ENCODE measurements around the gene ATP11B. TPM values are rescaled to one million over a fixed set of nuclear protein-coding genes. Genes with fewer than 3 reads are reported as not detected.

The ATP11B gene
- total RNA-seq, 1 experiment from 2014 or later, result 70.1 TPM

DNA sequence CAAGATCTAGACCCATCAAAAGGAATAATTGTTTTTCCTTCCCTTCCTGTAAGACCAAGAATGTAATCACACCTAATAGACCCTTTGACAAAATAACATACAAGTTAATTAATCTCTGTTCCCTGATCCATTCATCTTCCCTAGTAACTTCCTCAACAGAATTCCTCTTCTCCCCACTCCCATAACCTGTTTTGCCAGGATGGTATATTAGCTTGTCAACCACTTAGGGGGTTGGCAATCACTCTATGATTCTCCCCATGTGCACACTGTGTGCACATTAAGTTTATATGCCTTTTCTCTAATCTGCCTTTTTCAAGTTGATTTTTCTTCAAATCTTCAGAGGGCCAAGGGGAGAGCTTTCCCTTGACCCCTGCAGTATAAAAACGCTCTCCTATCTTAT, 2.7 kb upstream of the ATP11B start:
- Histone ChIP-seq H3K9me3 (ENCODE audit: low read depth, low read length, poor library complexity, severe bottlenecking) (no peaks in the 10 kb centered on the region), H3K27me3 (replicated peaks; ENCODE audit: insufficient read depth, low read depth, low read length, poor library complexity) (no peaks in the 10 kb centered on the region), H3K4me1 (ENCODE audit: insufficient read depth, low read length, poor library complexity, severe bottlenecking) (peaks cover 10% of the 10 kb centered on the region), H3K36me3 (ENCODE audit: insufficient read depth, low read length, poor library complexity, severe bottlenecking) (no peaks in the 10 kb centered on the region), H3K4me3 (ENCODE audit: low read depth, low read length, poor library complexity, severe bottlenecking) (no peak overlapping the region), H3K27ac (ENCODE audit: low read depth, low read length, poor library complexity, severe bottlenecking) (no peak overlapping the region)
- BruUV-seq (replicated peaks), result no TSS peak
- DNase-seq (ENCODE audit: low spot score), result no peak
- CTCF ChIA-PET, result no interaction called here
- no peak for TF ChIP-seq EZH2 (IDR thresholded peaks at IDR 0.05; ENCODE audit: borderline replicate concordance, low read depth, low read length, poor library complexity, severe bottlenecking)
- TF ChIP-seq, protein P1, sequence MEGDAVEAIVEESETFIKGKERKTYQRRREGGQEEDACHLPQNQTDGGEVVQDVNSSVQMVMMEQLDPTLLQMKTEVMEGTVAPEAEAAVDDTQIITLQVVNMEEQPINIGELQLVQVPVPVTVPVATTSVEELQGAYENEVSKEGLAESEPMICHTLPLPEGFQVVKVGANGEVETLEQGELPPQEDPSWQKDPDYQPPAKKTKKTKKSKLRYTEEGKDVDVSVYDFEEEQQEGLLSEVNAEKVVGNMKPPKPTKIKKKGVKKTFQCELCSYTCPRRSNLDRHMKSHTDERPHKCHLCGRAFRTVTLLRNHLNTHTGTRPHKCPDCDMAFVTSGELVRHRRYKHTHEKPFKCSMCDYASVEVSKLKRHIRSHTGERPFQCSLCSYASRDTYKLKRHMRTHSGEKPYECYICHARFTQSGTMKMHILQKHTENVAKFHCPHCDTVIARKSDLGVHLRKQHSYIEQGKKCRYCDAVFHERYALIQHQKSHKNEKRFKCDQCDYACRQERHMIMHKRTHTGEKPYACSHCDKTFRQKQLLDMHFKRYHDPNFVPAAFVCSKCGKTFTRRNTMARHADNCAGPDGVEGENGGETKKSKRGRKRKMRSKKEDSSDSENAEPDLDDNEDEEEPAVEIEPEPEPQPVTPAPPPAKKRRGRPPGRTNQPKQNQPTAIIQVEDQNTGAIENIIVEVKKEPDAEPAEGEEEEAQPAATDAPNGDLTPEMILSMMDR (conservative IDR thresholded peaks at IDR 0.05; ENCODE audit: low read depth, low read length), result no peak
- POLR2A ChIA-PET (ENCODE audit: low non-redundant PET), result no interaction called here
- intact Hi-C loops (cut with micrococcal nuclease; ENCODE audit: unreplicated experiment), result no loop called here

DNA sequence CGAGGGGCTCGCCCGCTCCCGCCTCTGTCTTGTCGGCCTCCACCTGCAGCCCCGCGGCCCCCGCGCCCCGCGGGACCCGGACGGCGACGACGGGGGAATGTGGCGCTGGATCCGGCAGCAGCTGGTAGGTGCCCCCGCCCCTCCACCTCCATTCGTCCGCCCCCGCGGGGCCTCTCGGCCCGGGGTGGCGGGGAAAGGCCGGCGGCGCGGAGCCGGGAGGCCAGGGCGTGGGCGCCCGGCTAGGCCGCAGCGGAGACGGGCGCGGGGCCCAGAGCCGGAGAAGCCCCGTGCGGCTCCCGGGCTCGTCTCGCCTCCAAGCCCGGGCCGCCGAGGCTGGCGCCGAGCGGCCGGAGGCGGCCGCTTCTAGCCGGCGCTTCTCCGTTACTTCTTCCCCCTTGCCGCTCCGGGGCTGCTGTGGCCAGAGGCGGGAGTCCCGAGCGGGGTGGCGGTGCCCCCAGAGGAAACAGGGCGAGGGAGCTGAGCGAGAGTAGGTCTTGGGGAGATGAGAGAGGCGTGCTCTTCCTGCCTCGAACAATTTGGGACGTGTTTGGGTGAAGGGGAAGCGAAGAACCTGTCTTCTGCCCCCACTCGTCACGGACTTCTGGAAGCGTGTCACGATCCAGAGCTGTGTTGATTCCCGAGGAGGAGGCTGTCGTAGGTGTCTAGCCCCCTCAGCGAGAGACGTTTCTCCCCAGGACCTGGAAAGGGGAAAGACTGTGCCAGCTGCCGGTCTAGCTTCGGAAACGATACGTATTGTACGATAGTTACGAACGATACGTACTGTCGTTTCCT, 555 bp downstream of the ATP11B start:
- Histone ChIP-seq H3K9me3 (ENCODE audit: low read depth, low read length, poor library complexity, severe bottlenecking) (no peaks in the 10 kb centered on the region), H3K4me3 (ENCODE audit: low read depth, low read length, poor library complexity, severe bottlenecking) (peak overlapping the region; percentile 73), H3K27ac (ENCODE audit: low read depth, low read length, poor library complexity, severe bottlenecking) (peak overlapping the region; percentile 83), H3K27me3 (replicated peaks; ENCODE audit: insufficient read depth, low read depth, low read length, poor library complexity) (no peaks in the 10 kb centered on the region), H3K4me1 (ENCODE audit: insufficient read depth, low read length, poor library complexity, severe bottlenecking) (peaks cover 13% of the 10 kb centered on the region), H3K36me3 (ENCODE audit: insufficient read depth, low read length, poor library complexity, severe bottlenecking) (no peaks in the 10 kb centered on the region)
- ChIA-PET CTCF (no interaction called here), POLR2A (ENCODE audit: low non-redundant PET) (no interaction called here)
- intact Hi-C loops (cut with micrococcal nuclease; ENCODE audit: unreplicated experiment), result no loop called here
- BruUV-seq (replicated peaks), result no TSS peak
- TF ChIP-seq EZH2 (IDR thresholded peaks at IDR 0.05; ENCODE audit: borderline replicate concordance, low read depth, low read length, poor library complexity, severe bottlenecking), result no peak
- TF ChIP-seq, protein P1 (conservative IDR thresholded peaks at IDR 0.05; ENCODE audit: low read depth, low read length), result no peak
- peak; percentile 60 for DNase-seq (ENCODE audit: low spot score)

DNA sequence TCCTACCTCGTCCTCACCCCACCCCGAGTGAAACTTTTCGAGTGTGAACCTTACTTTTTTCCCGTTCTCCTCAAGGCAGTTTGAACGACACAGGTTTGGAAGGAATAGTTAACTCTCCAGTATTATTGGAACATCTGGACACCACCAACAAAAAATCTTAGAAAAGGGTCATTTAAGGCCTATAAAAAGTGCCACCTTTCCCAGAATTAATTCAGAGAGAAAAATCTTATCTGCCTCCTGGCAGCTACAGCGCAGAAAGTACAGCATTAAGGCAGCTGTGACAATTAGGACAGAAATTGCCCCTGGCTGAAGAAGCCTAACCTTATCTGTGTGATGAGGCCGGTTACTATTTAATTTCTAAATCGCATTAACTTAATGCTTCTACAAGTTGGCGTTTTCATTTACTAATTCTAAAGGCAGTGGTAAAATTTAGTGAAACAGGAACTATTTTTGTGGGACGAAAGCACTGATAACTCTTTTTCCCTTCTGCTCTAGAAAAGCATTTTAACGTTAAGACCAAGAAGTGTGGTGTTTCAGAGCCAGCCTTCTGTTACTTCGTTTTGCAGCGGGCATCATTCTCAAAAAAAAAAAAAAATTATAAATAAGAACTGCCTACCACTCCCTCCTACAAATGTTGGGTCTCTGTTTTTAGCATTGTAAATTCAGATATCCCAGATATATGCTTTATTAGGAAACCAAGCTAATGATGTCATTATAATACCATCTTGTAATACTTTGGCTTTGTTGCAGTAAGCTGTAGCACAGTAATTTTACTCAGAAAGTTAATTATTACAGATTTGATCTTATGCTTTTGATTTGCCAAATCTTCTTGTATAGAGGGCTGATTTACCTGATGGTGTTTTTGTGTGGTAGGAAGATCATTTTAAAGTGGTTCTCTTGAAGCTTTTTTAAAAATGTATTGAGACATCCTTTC, 1.4 kb downstream of the ATP11B start:
- ChIA-PET POLR2A (ENCODE audit: low non-redundant PET) (no interaction called here), CTCF (interaction anchor here (1.0 kb wide), 1 partner anchor 81 kb away, joined by 6 read pairs; no protein-coding TSS in a partner anchor)
- no peaks in the 10 kb centered on the region for H3K27me3 ChIP-seq (replicated peaks; ENCODE audit: insufficient read depth, low read depth, low read length, poor library complexity)
- peak overlapping the region; percentile 83 for H3K27ac ChIP-seq (ENCODE audit: low read depth, low read length, poor library complexity, severe bottlenecking)
- DNase-seq (ENCODE audit: low spot score), result no peak
- intact Hi-C loops (cut with micrococcal nuclease; ENCODE audit: unreplicated experiment), result no loop called here
- BruUV-seq (replicated peaks), result TSS peak; percentile 34
- peak overlapping the region; percentile 73 for H3K4me3 ChIP-seq (ENCODE audit: low read depth, low read length, poor library complexity, severe bottlenecking)
- H3K9me3 ChIP-seq (ENCODE audit: low read depth, low read length, poor library complexity, severe bottlenecking), result no peaks in the 10 kb centered on the region
- H3K36me3 ChIP-seq (ENCODE audit: insufficient read depth, low read length, poor library complexity, severe bottlenecking), result no peaks in the 10 kb centered on the region
- H3K4me1 ChIP-seq (ENCODE audit: insufficient read depth, low read length, poor library complexity, severe bottlenecking), result peaks cover 13% of the 10 kb centered on the region
- TF ChIP-seq, protein P1 (conservative IDR thresholded peaks at IDR 0.05; ENCODE audit: low read depth, low read length), result no peak
- no peak for TF ChIP-seq EZH2 (IDR thresholded peaks at IDR 0.05; ENCODE audit: borderline replicate concordance, low read depth, low read length, poor library complexity, severe bottlenecking)

Data from A673 (cell line).